IMR-90 (cell line): ENCODE results near the gene LATS2. TPM values are rescaled to one million over a fixed set of nuclear protein-coding genes. Genes with fewer than 3 reads are reported as not detected.

Source experiments
- ATAC-seq: fragments of 200-7000 bp; cut with Tn5 transposase; 2 replicates; pipeline ENCODE4 v1.9.1; 2020; ENCODE audit warnings: low read depth, mild to moderate bottlenecking, moderate library complexity
- BruUV-seq: library from RNA; stranded (reverse); fragments of 400-500 nt; replicated peaks from 2 replicates; lab custom pipeline; 2021; lab: Mats Ljungman, UMichigan
- CTCF ChIA-PET: fragments of 300-600 bp; formaldehyde crosslinking; extraction: SDS; loops from one replicate; lab custom pipeline; 2021; ENCODE audit warnings: antibody characterized with exemption; lab: Yijun Ruan, JAX
- POLR2A ChIA-PET: fragments of 300-600 bp; sonication (Branson Sonifier 250); formaldehyde crosslinking; loops from one replicate; lab custom pipeline; 2022; ENCODE audit warnings: antibody characterized with exemption; ENCODE audit not compliant: unreplicated experiment; lab: Charles Lee
- DNase-seq: peaks from one replicate; pipeline ENCODE4 v3.0.0; 2013
- H2AFZ ChIP-seq: replicated peaks from 2 replicates; pipeline ENCODE3; 2013; ENCODE audit warnings: low read length, mild to moderate bottlenecking; ENCODE audit not compliant: poor library complexity
- H2AK5ac ChIP-seq: 2 replicates; pipeline ENCODE4 v1.6.1; 2013; ENCODE audit warnings: low read depth, low read length, inconsistent platforms
- H2AK9ac ChIP-seq: replicated peaks from 2 replicates; pipeline ENCODE3; 2013; ENCODE audit warnings: mild to moderate bottlenecking, low read depth, low read length, moderate library complexity; ENCODE audit not compliant: poor library complexity
- H2BK120ac ChIP-seq: 2 replicates; pipeline ENCODE4 v1.6.1; 2013; ENCODE audit warnings: low read depth, low read length, inconsistent platforms
- H2BK15ac ChIP-seq: 3 replicates; pipeline ENCODE4 v1.6.1; 2013; ENCODE audit warnings: low read depth, low read length, inconsistent platforms
- H2BK20ac ChIP-seq: 2 replicates; pipeline ENCODE4 v1.6.1; 2013; ENCODE audit warnings: low read depth, mild to moderate bottlenecking, inconsistent platforms, low read length, moderate library complexity
- H2BK5ac ChIP-seq: 2 replicates; pipeline ENCODE4 v1.6.1; 2013; ENCODE audit warnings: mild to moderate bottlenecking, low read depth, low read length, inconsistent platforms; ENCODE audit not compliant: poor library complexity, severe bottlenecking
- H3K14ac ChIP-seq: replicated peaks from 2 replicates; pipeline ENCODE4 v1.6.1; 2013; ENCODE audit warnings: low read depth, low read length, inconsistent platforms
- H3K18ac ChIP-seq: 2 replicates; pipeline ENCODE4 v1.6.1; 2013; ENCODE audit warnings: low read depth, low read length, control low read depth
- H3K23ac ChIP-seq: 2 replicates; pipeline ENCODE4 v1.6.1; 2013; ENCODE audit warnings: low read depth, low read length, inconsistent platforms
- H3K27ac ChIP-seq: 2 replicates; pipeline ENCODE4 v1.5.1; 2013; ENCODE audit warnings: mild to moderate bottlenecking, control low read depth, low read length; ENCODE audit not compliant: insufficient read depth
- H3K27me3 ChIP-seq: 2 replicates; pipeline ENCODE4 v1.6.1; 2013; ENCODE audit warnings: low read length; ENCODE audit not compliant: control insufficient read depth, insufficient read depth
- H3K36me3 ChIP-seq: 2 replicates; pipeline ENCODE4 v1.6.1; 2013; ENCODE audit warnings: low read length, mixed read lengths; ENCODE audit not compliant: control insufficient read depth, insufficient read depth
- H3K4ac ChIP-seq: 2 replicates; pipeline ENCODE4 v1.6.1; 2013; ENCODE audit warnings: low read depth, low read length, inconsistent platforms
- H3K4me1 ChIP-seq: 2 replicates; pipeline ENCODE4 v1.6.1; 2013; ENCODE audit warnings: low read length, mixed read lengths; ENCODE audit not compliant: control insufficient read depth, insufficient read depth
- H3K4me2 ChIP-seq: 2 replicates; pipeline ENCODE4 v1.6.1; 2013; ENCODE audit warnings: low read depth, mild to moderate bottlenecking, control low read depth, low read length, moderate library complexity
- H3K4me3 ChIP-seq: 2 replicates; pipeline ENCODE4 v1.5.1; 2013; ENCODE audit warnings: low read depth, mild to moderate bottlenecking, control low read depth, low read length, moderate library complexity; ENCODE audit not compliant: insufficient read depth
- H3K56ac ChIP-seq: 2 replicates; pipeline ENCODE4 v1.6.1; 2013; ENCODE audit warnings: low read length, inconsistent platforms; ENCODE audit not compliant: insufficient read depth; ENCODE audit errors: extremely low read depth
- H3K79me1 ChIP-seq, 2 experiments: 2 replicates each; pipeline ENCODE4 v1.6.1; 2013; ENCODE audit warnings: low read length in 2 of 2, inconsistent platforms in 1 of 2, low read depth in 1 of 2
- H3K9ac ChIP-seq: 2 replicates; pipeline ENCODE4 v1.6.1; 2013; ENCODE audit warnings: low read depth, low read length, control low read depth
- H3K9me1 ChIP-seq: 2 replicates; pipeline ENCODE4 v1.6.1; 2013; ENCODE audit warnings: low read length, inconsistent platforms; ENCODE audit not compliant: insufficient read depth
- H3K9me3 ChIP-seq: 2 replicates; pipeline ENCODE4 v1.6.1; 2013; ENCODE audit warnings: low read length; ENCODE audit not compliant: control insufficient read depth, insufficient read depth
- H4K20me1 ChIP-seq: 2 replicates; pipeline ENCODE4 v1.6.1; 2013; ENCODE audit warnings: low read length, inconsistent platforms; ENCODE audit not compliant: insufficient read depth
- H4K5ac ChIP-seq: 2 replicates; pipeline ENCODE4 v1.6.1; 2013; ENCODE audit warnings: mild to moderate bottlenecking, low read depth, low read length, control low read depth
- H4K8ac ChIP-seq, 2 experiments: 2 replicates each; pipeline ENCODE4 v1.6.1; 2013; ENCODE audit warnings: low read depth in 2 of 2, low read length in 2 of 2, control low read depth in 1 of 2, inconsistent platforms in 1 of 2
- H4K91ac ChIP-seq: 2 replicates; pipeline ENCODE4 v1.6.1; 2013; ENCODE audit warnings: low read depth, low read length, inconsistent platforms; ENCODE audit not compliant: insufficient read depth
- BHLHE40 ChIP-seq: fragments of 150-350 bp; IDR thresholded peaks from 2 replicates; pipeline ENCODE4 v1.6.1; 2016; ENCODE audit warnings: mild to moderate bottlenecking, low read depth, low read length
- CEBPB ChIP-seq: IDR thresholded peaks from 2 replicates; pipeline ENCODE4 v1.6.1; 2012; ENCODE audit warnings: low read depth, low read length, improper control_type of control experiment
- CHD1 ChIP-seq: IDR thresholded peaks from 2 replicates; pipeline ENCODE4 v1.6.1; 2012; ENCODE audit warnings: low read depth, low read length, improper control_type of control experiment
- CTCF ChIP-seq: conservative IDR thresholded peaks from 2 replicates; pipeline ENCODE4 v1.5.1; 2012; ENCODE audit warnings: mild to moderate bottlenecking, low read depth, low read length, improper control_type of control experiment
- ELK1 ChIP-seq: fragments of 150-350 bp; IDR thresholded peaks from 2 replicates; pipeline ENCODE4 v1.6.1; 2016; ENCODE audit warnings: low read depth, mild to moderate bottlenecking, low read length, moderate library complexity, borderline replicate concordance
- FOS ChIP-seq: fragments of 150-350 bp; IDR thresholded peaks from 2 replicates; pipeline ENCODE4 v1.6.1; 2016; ENCODE audit warnings: low read depth, low read length
- MAFK ChIP-seq: IDR thresholded peaks from 2 replicates; pipeline ENCODE4 v1.6.1; 2012; ENCODE audit warnings: low read depth, low read length, improper control_type of control experiment
- MAZ ChIP-seq: IDR thresholded peaks from 2 replicates; pipeline ENCODE4 v1.6.1; 2012; ENCODE audit warnings: low read depth, mild to moderate bottlenecking, low read length, improper control_type of control experiment, moderate library complexity, borderline replicate concordance
- MXI1 ChIP-seq: IDR thresholded peaks from 2 replicates; pipeline ENCODE4 v1.6.1; 2012; ENCODE audit warnings: low read depth, mild to moderate bottlenecking, low read length, moderate library complexity, borderline replicate concordance
- NFE2L2 ChIP-seq: fragments of 150-350 bp; IDR thresholded peaks from 2 replicates; pipeline ENCODE4 v1.6.1; 2016; ENCODE audit warnings: low read depth, mild to moderate bottlenecking, low read length
- POLR2A ChIP-seq: IDR thresholded peaks from 2 replicates; pipeline ENCODE4 v1.6.1; 2012; ENCODE audit warnings: mild to moderate bottlenecking, low read depth, low read length
- RAD21 ChIP-seq: IDR thresholded peaks from 2 replicates; pipeline ENCODE4 v1.6.1; 2012; ENCODE audit warnings: low read length, improper control_type of control experiment
- RCOR1 ChIP-seq: IDR thresholded peaks from 2 replicates; pipeline ENCODE4 v1.6.1; 2012; ENCODE audit warnings: mild to moderate bottlenecking, low read length, improper control_type of control experiment; ENCODE audit not compliant: insufficient replicate concordance
- RFX5 ChIP-seq: IDR thresholded peaks from 2 replicates; pipeline ENCODE4 v1.8.0; 2012; ENCODE audit warnings: low read depth, mild to moderate bottlenecking, low read length, moderate library complexity
- SMC3 ChIP-seq: fragments of 150-350 bp; IDR thresholded peaks from 2 replicates; pipeline ENCODE4 v1.6.1; 2016; ENCODE audit warnings: low read depth, mild to moderate bottlenecking, antibody characterized with exemption, low read length, moderate library complexity
- WGBS, 2 experiments: methylation state at CpG; one replicate each; pipeline versions ENCODE4 v1.1.5 to v1.1.7; 2013; ENCODE audit warnings: missing lambda C conversion rate in 2 of 2; ENCODE audit not compliant: insufficient read length in 1 of 2; ENCODE audit errors: extremely low coverage in 2 of 2; 5-methylcytosine and 5-hydroxymethylcytosine counted together
- dilution Hi-C: fragments of 300-500 bp; cut with HindIII; formaldehyde crosslinking; loops from one replicate; pipeline ENCODE4 v1.14.3; 2018; ENCODE audit warnings: low sequenced_read_pairs; ENCODE audit not compliant: unreplicated experiment
- in situ Hi-C: fragments of 300-500 bp; cut with MboI; formaldehyde crosslinking; loops from 3 replicates; pipeline ENCODE4 v1.14.3; 2019; ENCODE audit warnings: low sequenced_read_pairs, inconsistent platforms, mixed read lengths
- intact Hi-C: fragments of 100-400 bp; cut with micrococcal nuclease; formaldehyde crosslinking; loops from 2 replicates; pipeline ENCODE4 v1.10.0; 2022
- polyA plus RNA-seq, 3 experiments: library from polyadenylated mRNA; depleted of rRNA; stranded (reverse); fragments of >200 nt; gene quantifications; 2 replicates each; pipeline ENCODE4 v1.2.3, GENCODE V29; 2012; ENCODE audit warnings: low replicate concordance in 1 of 3
- total RNA-seq: library from RNA; depleted of rRNA; stranded (reverse); fragments of >200 nt; gene quantifications from 2 replicates; pipeline ENCODE4 v1.2.3, GENCODE V29; 2012
- TF ChIP-seq, protein P1 (sequence below): fragments of 150-350 bp; IDR thresholded peaks from 2 replicates; pipeline ENCODE4 v1.6.1; 2017; ENCODE audit warnings: mild to moderate bottlenecking, antibody characterized with exemption, low read length, low read depth

LATS2 gene
- total and polyA plus RNA-seq, 2 of the 4 experiments (the other 2 are of a cell fraction), result 12.7 to 22.4 TPM

GRCh38 chr13:21080593-21080891, 19.2 kb upstream of the LATS2 start:
- Histone ChIP-seq H3K18ac (peak overlapping the region; percentile 59), H2BK15ac (peak overlapping the region; percentile 33; the same call in 1 of the 3 replicates), H3K4me3 (no peak overlapping the region), H3K36me3 (no peaks in the 10 kb centered on the region), H3K14ac (peak overlapping the region; percentile 43; the same call in 1 of the 2 replicates), H3K79me1 (peaks cover 0 to 3% of the 10 kb centered on the region in 2 experiments; a peak in 2 of 4 replicates), H3K56ac (no peak overlapping the region), H3K4ac (peak overlapping the region; percentile 27; the same call in 1 of the 2 replicates), H2AK5ac (peak overlapping the region; percentile 9; the same call in 1 of the 2 replicates), H4K8ac (peak overlapping the region in 1 of 2 experiments; percentile 58; a peak in 2 of 4 replicates), H3K9me1 (peaks cover 3% of the 10 kb centered on the region; the same call in 1 of the 2 replicates), H4K5ac (peak overlapping the region; percentile 7), H3K9me3 (no peaks in the 10 kb centered on the region), H2BK20ac (peak overlapping the region; percentile 54), H4K91ac (no peak overlapping the region; the same call in 1 of the 2 replicates), H3K27me3 (no peaks in the 10 kb centered on the region), H2AK9ac (no peak overlapping the region), H4K20me1 (no peaks in the 10 kb centered on the region), H3K27ac (peak overlapping the region; percentile 63; the same call in 1 of the 2 replicates), H3K4me2 (peak overlapping the region; percentile 93; the same call in 1 of the 2 replicates), H3K23ac (peak overlapping the region; percentile 28; the same call in 1 of the 2 replicates), H3K4me1 (peaks cover 6% of the 10 kb centered on the region; the same call in 1 of the 2 replicates), H2BK120ac (peak overlapping the region; percentile 64), H2BK5ac (peak overlapping the region; percentile 52), H3K9ac (peak overlapping the region; percentile 26; the same call in 1 of the 2 replicates), H2AFZ (peak overlapping the region; percentile 23)
- POLR2A ChIA-PET, result interaction anchor here (0.6 kb wide), 1 partner anchor 10 kb away, joined by 11 read pairs; no protein-coding TSS in a partner anchor
- intact Hi-C loops (no loop called here), dilution Hi-C loops (no loop called here), in situ Hi-C loops (no loop called here)
- peak; percentile 18; the same call in 1 of the 2 replicates for ATAC-seq
- BruUV-seq, result no TSS peak
- DNase-seq, result no peak
- TF ChIP-seq MAZ (no peak), POLR2A (no peak), ELK1 (no peak), BHLHE40 (no peak), SMC3 (no peak), CTCF (no peak), FOS (no peak), CHD1 (no peak), RFX5 (no peak), CEBPB (no peak), MXI1 (no peak), NFE2L2 (no peak), RAD21 (no peak), MAFK (no peak), RCOR1 (no peak)
- TF ChIP-seq, protein P1, sequence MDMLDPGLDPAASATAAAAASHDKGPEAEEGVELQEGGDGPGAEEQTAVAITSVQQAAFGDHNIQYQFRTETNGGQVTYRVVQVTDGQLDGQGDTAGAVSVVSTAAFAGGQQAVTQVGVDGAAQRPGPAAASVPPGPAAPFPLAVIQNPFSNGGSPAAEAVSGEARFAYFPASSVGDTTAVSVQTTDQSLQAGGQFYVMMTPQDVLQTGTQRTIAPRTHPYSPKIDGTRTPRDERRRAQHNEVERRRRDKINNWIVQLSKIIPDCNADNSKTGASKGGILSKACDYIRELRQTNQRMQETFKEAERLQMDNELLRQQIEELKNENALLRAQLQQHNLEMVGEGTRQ, result no peak
- no CpG with 5 or more reads among the region's 3 CpGs for WGBS, 2 experiments
- CTCF ChIA-PET, result interaction anchor here (1.0 kb wide), 1 partner anchor 137 kb away, joined by 5 read pairs; no protein-coding TSS in a partner anchor
